Liver (tissue), 3 donors: Measurements from ENCODE around the gene POU2F2.

ENCODE experiments used
- CTCF ChIP-seq: fragments of 150-350 bp; IDR thresholded peaks from 2 replicates; pipeline ENCODE4 v1.5.1; 2017; ENCODE audit warnings: improper control_type of control experiment, low read depth, low read length; ENCODE audit not compliant: missing input control
- GABPA ChIP-seq, 2 donors: IDR thresholded peaks in 1 of 2; conservative IDR thresholded peaks in 1 of 2; 2 replicates each; pipeline ENCODE4 v1.6.1; 2016; ENCODE audit warnings: antibody characterized with exemption in 2 of 2, mild to moderate bottlenecking in 1 of 2, moderate library complexity in 1 of 2
- MAX ChIP-seq: IDR thresholded peaks from 2 replicates; pipeline ENCODE4 v1.6.1; 2016; ENCODE audit warnings: antibody characterized with exemption
- NR2F2 ChIP-seq: IDR thresholded peaks from 2 replicates; pipeline ENCODE4 v1.6.1; 2016; ENCODE audit warnings: antibody characterized with exemption
- RAD21 ChIP-seq, 2 donors: IDR thresholded peaks; 2 replicates each; pipeline ENCODE4 v1.6.1; 2016; ENCODE audit warnings: antibody characterized with exemption in 2 of 2, mild to moderate bottlenecking in 2 of 2
- SP1 ChIP-seq: IDR thresholded peaks from 2 replicates; pipeline ENCODE4 v1.6.1; 2018; ENCODE audit warnings: antibody characterized with exemption, mild to moderate bottlenecking
- YY1 ChIP-seq: IDR thresholded peaks from 2 replicates; pipeline ENCODE4 v1.6.1; 2016; ENCODE audit warnings: antibody characterized with exemption, mild to moderate bottlenecking
- donor health status: healthy.
- donor health status: healthy.

GRCh38 chr19:42150911-42151361 is 18.7 kb upstream of the POU2F2 start:
- TF ChIP-seq SP1, result no peak
- no peak for TF ChIP-seq CTCF
- no peak for TF ChIP-seq RAD21 (IDR thresholded peaks at IDR 0.05)
- TF ChIP-seq MAX, result no peak
- TF ChIP-seq NR2F2, result no peak
- TF ChIP-seq YY1, result no peak
- no peak for TF ChIP-seq GABPA (IDR thresholded peaks at IDR 0.05 in 1 of 2, conservative IDR thresholded peaks at IDR 0.05 in 1 of 2)
